H9 (cell line): ENCODE measurements around the gene LDB2. TPM values are rescaled to one million over a fixed set of nuclear protein-coding genes. Genes with fewer than 3 reads are reported as not detected.

Experiments
- DNase-seq: peaks from one replicate; pipeline ENCODE4 v3.0.0-alpha.2; 2017
- H2AFZ ChIP-seq: one replicate; pipeline ENCODE4 v1.6.1; 2013; ENCODE audit warnings: mild to moderate bottlenecking, low read length, control low read depth, moderate library complexity
- H2AK5ac ChIP-seq: 2 replicates; pipeline ENCODE4 v1.6.1; 2013; ENCODE audit warnings: low read length, control low read depth, mixed read lengths; ENCODE audit not compliant: insufficient read length
- H2BK120ac ChIP-seq: one replicate; pipeline ENCODE4 v1.6.1; 2013; ENCODE audit warnings: low read depth, mild to moderate bottlenecking, low read length, control low read depth, inconsistent platforms; ENCODE audit not compliant: poor library complexity, severe bottlenecking
- H2BK12ac ChIP-seq: 2 replicates; pipeline ENCODE4 v1.6.1; 2013; ENCODE audit warnings: low read length, control low read depth, mixed read lengths, low read depth; ENCODE audit not compliant: insufficient read length
- H2BK15ac ChIP-seq: 2 replicates; pipeline ENCODE4 v1.6.1; 2013; ENCODE audit warnings: low read depth, low read length, control low read depth
- H2BK20ac ChIP-seq: one replicate; pipeline ENCODE4 v1.6.1; 2013; ENCODE audit warnings: low read depth, mild to moderate bottlenecking, low read length, control low read depth, inconsistent platforms; ENCODE audit not compliant: poor library complexity, severe bottlenecking
- H2BK5ac ChIP-seq: 2 replicates; pipeline ENCODE4 v1.6.1; 2013; ENCODE audit warnings: low read length, control low read depth, mixed read lengths; ENCODE audit not compliant: insufficient read length
- H3K14ac ChIP-seq: 2 replicates; pipeline ENCODE4 v1.6.1; 2013; ENCODE audit warnings: low read length, control low read depth; ENCODE audit not compliant: insufficient read depth
- H3K18ac ChIP-seq: 2 replicates; pipeline ENCODE4 v1.6.1; 2013; ENCODE audit warnings: low read depth, mild to moderate bottlenecking, mixed read lengths, low read length, control low read depth; ENCODE audit not compliant: insufficient read length
- H3K23ac ChIP-seq: 2 replicates; pipeline ENCODE4 v1.6.1; 2013; ENCODE audit warnings: low read length, control low read depth, mixed read lengths, low read depth; ENCODE audit not compliant: insufficient read length
- H3K23me2 ChIP-seq: 2 replicates; pipeline ENCODE4 v1.6.1; 2013; ENCODE audit warnings: low read depth, mild to moderate bottlenecking, mixed read lengths, low read length, control low read depth; ENCODE audit not compliant: insufficient read length, poor library complexity, severe bottlenecking
- H3K27ac ChIP-seq: 2 replicates; pipeline ENCODE4 v1.5.1; 2013; ENCODE audit warnings: low read length, control low read depth, mixed read lengths, low read depth; ENCODE audit not compliant: insufficient read length
- H3K27me3 ChIP-seq: 2 replicates; pipeline ENCODE4 v1.6.1; 2013; ENCODE audit warnings: low read length, control low read depth, inconsistent platforms; ENCODE audit not compliant: insufficient read depth
- H3K4ac ChIP-seq: 2 replicates; pipeline ENCODE4 v1.6.1; 2013; ENCODE audit warnings: low read depth, mild to moderate bottlenecking, control low read depth, inconsistent platforms, low read length, moderate library complexity
- H3K4me1 ChIP-seq: 2 replicates; pipeline ENCODE4 v1.6.1; 2013; ENCODE audit warnings: low read length, control low read depth, inconsistent platforms; ENCODE audit not compliant: insufficient read depth
- H3K4me2 ChIP-seq: 2 replicates; pipeline ENCODE4 v1.6.1; 2013; ENCODE audit warnings: low read length, control low read depth, mixed read lengths; ENCODE audit not compliant: insufficient read length, insufficient read depth
- H3K56ac ChIP-seq: 2 replicates; pipeline ENCODE4 v1.6.1; 2013; ENCODE audit warnings: low read depth, mild to moderate bottlenecking, mixed read lengths, low read length, control low read depth; ENCODE audit not compliant: insufficient read length
- H3K79me1 ChIP-seq: 2 replicates; pipeline ENCODE4 v1.6.1; 2013; ENCODE audit warnings: low read depth, mild to moderate bottlenecking, moderate library complexity, low read length, control low read depth, inconsistent platforms; ENCODE audit not compliant: insufficient read depth, poor library complexity, severe bottlenecking
- H3K79me2 ChIP-seq: 2 replicates; pipeline ENCODE4 v1.6.1; 2013; ENCODE audit warnings: low read length, control low read depth, inconsistent platforms; ENCODE audit not compliant: insufficient read depth
- H3K9ac ChIP-seq: 2 replicates; pipeline ENCODE4 v1.6.1; 2013; ENCODE audit warnings: low read length, control low read depth, mixed read lengths; ENCODE audit not compliant: insufficient read length; ENCODE audit errors: extremely low read depth
- H3K9me3 ChIP-seq: one replicate; pipeline ENCODE4 v1.6.1; 2013; ENCODE audit warnings: low read depth, low read length, inconsistent platforms; ENCODE audit not compliant: control insufficient read depth
- H3T11ph ChIP-seq: one replicate; pipeline ENCODE4 v1.6.1; 2013; ENCODE audit warnings: mild to moderate bottlenecking, low read length, control low read depth, inconsistent platforms
- H4K20me1 ChIP-seq: one replicate; pipeline ENCODE4 v1.6.1; 2013; ENCODE audit not compliant: control insufficient read depth, insufficient read length, insufficient read depth
- H4K5ac ChIP-seq: 2 replicates; pipeline ENCODE4 v1.6.1; 2013; ENCODE audit warnings: low read depth, mild to moderate bottlenecking, mixed read lengths, low read length, control low read depth; ENCODE audit not compliant: insufficient read length
- H4K8ac ChIP-seq: replicated peaks from 2 replicates; pipeline ENCODE4 v1.6.1; 2013; ENCODE audit warnings: low read length, control low read depth, mixed read lengths, low read depth; ENCODE audit not compliant: insufficient read length
- H4K91ac ChIP-seq: 2 replicates; pipeline ENCODE4 v1.6.1; 2013; ENCODE audit warnings: low read depth, mild to moderate bottlenecking, moderate library complexity, mixed read lengths, low read length, control low read depth; ENCODE audit not compliant: insufficient read length
- H3K27ac Mint-ChIP-seq, 3 experiments: 2 replicates in 2 of 3; 3 replicates in 1 of 3; pipeline ENCODE4 v1.8.0; 2020 to 2021; ENCODE audit warnings: mixed read lengths in 3 of 3, mild to moderate bottlenecking in 1 of 3, moderate library complexity in 1 of 3
- H3K27me3 Mint-ChIP-seq: 2 replicates; pipeline ENCODE4 v1.8.0; 2021; ENCODE audit warnings: low read depth, mild to moderate bottlenecking, moderate library complexity, mixed read lengths
- H3K36me3 Mint-ChIP-seq, 3 experiments: 2 replicates in 2 of 3; 3 replicates in 1 of 3; pipeline ENCODE4 v1.8.0; 2020 to 2021; ENCODE audit warnings: low read depth in 3 of 3, mixed read lengths in 3 of 3; ENCODE audit not compliant: insufficient read depth in 1 of 3
- H3K4me1 Mint-ChIP-seq, 2 experiments: 2 replicates each; pipeline ENCODE4 v1.8.0; 2020; ENCODE audit warnings: mixed read lengths in 2 of 2
- H3K4me3 Mint-ChIP-seq, 2 experiments: 2 replicates in 1 of 2; 3 replicates in 1 of 2; pipeline ENCODE4 v1.8.0; 2020 to 2021; ENCODE audit warnings: mild to moderate bottlenecking in 2 of 2, mixed read lengths in 2 of 2, moderate library complexity in 1 of 2
- H3K9me3 Mint-ChIP-seq, 2 experiments: 2 replicates in 1 of 2; 3 replicates in 1 of 2; pipeline ENCODE4 v1.8.0; 2020; ENCODE audit warnings: mild to moderate bottlenecking in 2 of 2, mixed read lengths in 2 of 2, moderate library complexity in 1 of 2
- CTCF ChIP-seq: fragments of 200-600 bp; sonication (generic); conservative IDR thresholded peaks from 3 replicates; pipeline ENCODE4 v1.8.0; 2021; ENCODE audit warnings: antibody characterized with exemption, mild to moderate bottlenecking
- WGBS: extraction: QIAGEN DNeasy Blood & Tissue Kit; methylation state at CpG from one replicate; pipeline ENCODE4 v1.1.7; 2013; ENCODE audit warnings: missing lambda C conversion rate, low lambda C conversion rate, mixed read lengths; ENCODE audit not compliant: insufficient read length; ENCODE audit errors: extremely low coverage; 5-methylcytosine and 5-hydroxymethylcytosine counted together
- total RNA-seq: library from RNA; stranded (reverse); gene quantifications from 2 replicates; pipeline ENCODE4 v1.2.1, GENCODE V29; 2021

The LDB2 gene
- total RNA-seq, 1 experiment from 2014 or later = 22.5 TPM

- H2BK15ac ChIP-seq = no peak overlapping the region
- no peak overlapping the region for H4K91ac ChIP-seq
- no peak overlapping the region for H2BK20ac ChIP-seq
- Mint-ChIP-seq H3K9me3 (no peaks in the 10 kb centered on the region), H3K4me1 (peaks cover 5 to 8% of the 10 kb centered on the region in 2 experiments), H3K27me3 (no peaks in the 10 kb centered on the region), H3K4me3 (no peak overlapping the region), H3K27ac (no peak overlapping the region), H3K36me3 (peaks cover 0 to 5% (median 0%) of the 10 kb centered on the region in 3 experiments; a peak in 2 of 7 replicates)
- no peak overlapping the region for H4K8ac ChIP-seq
- no peaks in the 10 kb centered on the region for H3K23me2 ChIP-seq
- no peak overlapping the region for H2AK5ac ChIP-seq
- H3K4ac ChIP-seq = no peak overlapping the region
- no peaks in the 10 kb centered on the region for H3K9me3 ChIP-seq
- no peak for TF ChIP-seq CTCF
- H3K79me2 ChIP-seq = 0 out of 2 replicates have a peak, but pooled peaks cover 1% of the 10 kb centered on the region
- H2BK12ac ChIP-seq = no peak overlapping the region
- H3K56ac ChIP-seq = no peak overlapping the region
- H2BK120ac ChIP-seq = no peak overlapping the region
- H2AFZ ChIP-seq = no peak overlapping the region
- no peak overlapping the region for H3K4me2 ChIP-seq
- no peak overlapping the region for H3T11ph ChIP-seq
- no CpG with 5 or more reads among the region's 1 CpG for WGBS
- no peak for DNase-seq
- no peak overlapping the region for H3K23ac ChIP-seq
- H4K20me1 ChIP-seq = no peaks in the 10 kb centered on the region
- no peak overlapping the region for H4K5ac ChIP-seq
- H2BK5ac ChIP-seq = no peak overlapping the region
- no peaks in the 10 kb centered on the region for H3K79me1 ChIP-seq
- H3K9ac ChIP-seq = no peak overlapping the region
- H3K4me1 ChIP-seq = peaks cover 3% of the 10 kb centered on the region; the same call in 1 of the 2 replicates
- no peak overlapping the region for H3K27ac ChIP-seq
- no peak overlapping the region for H3K18ac ChIP-seq
- no peak overlapping the region for H3K14ac ChIP-seq
- H3K27me3 ChIP-seq = no peaks in the 10 kb centered on the region
These were observed 275.6 kb downstream of the LDB2 start for GRCh38 chr4:16622826-16623225.
